GM12872 (cell line): Measurements from ENCODE around the gene SIX6.

Source experiments
- TF ChIP-seq, protein P1 (sequence below): IDR thresholded peaks from 3 replicates; pipeline ENCODE4 v1.5.1; 2011; ENCODE audit warnings: low read depth, mild to moderate bottlenecking, low read length, moderate library complexity; ENCODE audit not compliant: insufficient read depth

SIX6 gene

DNA sequence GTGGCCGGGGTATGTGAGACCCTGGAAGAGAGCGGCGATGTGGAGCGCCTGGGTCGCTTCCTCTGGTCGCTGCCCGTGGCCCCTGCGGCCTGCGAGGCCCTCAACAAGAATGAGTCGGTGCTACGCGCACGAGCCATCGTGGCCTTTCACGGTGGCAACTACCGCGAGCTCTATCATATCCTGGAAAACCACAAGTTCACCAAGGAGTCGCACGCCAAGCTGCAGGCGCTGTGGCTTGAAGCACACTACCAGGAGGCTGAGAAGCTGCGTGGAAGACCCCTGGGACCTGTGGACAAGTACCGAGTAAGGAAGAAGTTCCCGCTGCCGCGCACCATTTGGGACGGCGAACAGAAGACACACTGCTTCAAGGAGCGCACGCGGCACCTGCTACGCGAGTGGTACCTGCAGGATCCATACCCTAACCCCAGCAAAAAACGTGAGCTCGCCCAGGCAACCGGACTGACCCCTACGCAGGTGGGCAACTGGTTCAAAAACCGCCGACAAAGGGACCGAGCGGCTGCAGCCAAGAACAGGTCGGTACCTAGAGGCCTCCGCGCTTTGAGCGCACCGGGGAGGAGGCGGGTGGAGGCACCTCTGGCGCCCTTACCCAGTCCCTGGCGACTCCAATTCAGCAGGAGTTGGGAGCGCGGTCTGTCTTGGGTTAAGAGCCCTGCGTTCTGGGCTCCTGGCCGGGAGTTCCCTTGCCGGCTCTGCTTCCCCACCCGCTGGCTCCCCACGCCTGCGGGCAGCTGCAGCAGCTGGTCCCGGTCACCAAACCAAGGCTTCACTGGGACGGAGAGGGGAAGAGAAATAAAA lies 700 bp downstream of the SIX6 start:
- TF ChIP-seq, protein P1, sequence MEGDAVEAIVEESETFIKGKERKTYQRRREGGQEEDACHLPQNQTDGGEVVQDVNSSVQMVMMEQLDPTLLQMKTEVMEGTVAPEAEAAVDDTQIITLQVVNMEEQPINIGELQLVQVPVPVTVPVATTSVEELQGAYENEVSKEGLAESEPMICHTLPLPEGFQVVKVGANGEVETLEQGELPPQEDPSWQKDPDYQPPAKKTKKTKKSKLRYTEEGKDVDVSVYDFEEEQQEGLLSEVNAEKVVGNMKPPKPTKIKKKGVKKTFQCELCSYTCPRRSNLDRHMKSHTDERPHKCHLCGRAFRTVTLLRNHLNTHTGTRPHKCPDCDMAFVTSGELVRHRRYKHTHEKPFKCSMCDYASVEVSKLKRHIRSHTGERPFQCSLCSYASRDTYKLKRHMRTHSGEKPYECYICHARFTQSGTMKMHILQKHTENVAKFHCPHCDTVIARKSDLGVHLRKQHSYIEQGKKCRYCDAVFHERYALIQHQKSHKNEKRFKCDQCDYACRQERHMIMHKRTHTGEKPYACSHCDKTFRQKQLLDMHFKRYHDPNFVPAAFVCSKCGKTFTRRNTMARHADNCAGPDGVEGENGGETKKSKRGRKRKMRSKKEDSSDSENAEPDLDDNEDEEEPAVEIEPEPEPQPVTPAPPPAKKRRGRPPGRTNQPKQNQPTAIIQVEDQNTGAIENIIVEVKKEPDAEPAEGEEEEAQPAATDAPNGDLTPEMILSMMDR = no peak

DNA sequence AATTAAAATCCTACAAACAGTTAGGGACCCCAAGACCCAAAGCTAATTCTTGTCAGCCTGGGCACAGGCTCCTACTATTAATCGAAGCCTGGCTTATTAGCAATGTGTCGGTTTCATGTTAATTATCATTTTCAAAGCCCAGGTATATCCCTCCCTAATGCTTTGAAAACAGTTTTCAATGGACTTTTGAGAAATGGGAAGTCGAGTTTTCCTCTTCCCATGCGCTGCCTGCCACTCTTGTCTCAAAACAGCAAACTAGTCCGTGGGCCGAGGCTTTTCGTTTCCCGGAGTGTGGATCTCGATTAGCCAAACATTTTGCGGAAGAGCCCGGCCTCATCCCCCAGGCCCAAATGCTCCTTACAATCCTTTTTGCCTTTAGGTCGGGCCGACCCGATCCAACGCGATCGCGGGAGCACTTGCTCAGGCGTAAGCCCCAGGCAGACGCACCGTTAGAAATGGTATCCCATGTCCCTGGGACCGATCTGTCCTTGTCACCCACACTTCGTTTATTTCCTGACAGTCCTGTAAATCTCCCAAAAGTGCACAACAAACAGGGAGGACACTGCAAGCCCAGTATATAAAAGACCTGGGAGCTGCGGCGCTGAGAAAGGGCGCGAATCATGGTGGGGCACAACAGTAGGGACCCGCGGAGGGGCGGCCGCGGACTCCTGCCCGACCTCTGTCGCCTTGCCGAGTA lies 1.5 kb downstream of the SIX6 start:
- TF ChIP-seq, protein P1 = no peak

DNA sequence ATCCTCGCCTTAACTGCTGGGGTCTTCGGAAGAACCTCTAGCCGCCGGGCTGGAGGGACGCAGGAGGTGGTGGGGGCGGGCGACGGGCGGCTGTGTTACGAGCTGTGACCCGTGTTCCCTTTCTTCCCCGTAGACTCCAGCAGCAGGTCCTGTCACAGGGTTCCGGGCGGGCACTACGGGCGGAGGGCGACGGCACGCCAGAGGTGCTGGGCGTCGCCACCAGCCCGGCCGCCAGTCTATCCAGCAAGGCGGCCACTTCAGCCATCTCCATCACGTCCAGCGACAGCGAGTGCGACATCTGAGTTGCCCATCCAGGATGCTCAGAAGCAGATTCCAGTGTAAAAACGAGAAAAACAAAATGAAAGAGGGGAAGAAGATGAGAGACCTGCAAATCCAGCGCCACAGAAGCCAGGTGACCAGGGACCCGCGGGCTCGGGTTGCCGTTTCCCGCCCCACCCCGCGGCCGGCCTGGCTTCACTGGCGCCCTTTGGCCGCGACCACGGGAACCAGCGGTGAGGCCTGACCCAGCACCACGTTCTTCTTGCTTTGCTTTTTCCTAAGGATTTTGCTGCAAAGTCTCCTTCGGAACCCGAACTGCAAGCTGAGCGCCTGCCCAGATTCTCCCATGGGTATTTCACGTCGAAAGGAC lies 2.1 kb downstream of the SIX6 start:
- TF ChIP-seq, protein P1 = no peak

DNA sequence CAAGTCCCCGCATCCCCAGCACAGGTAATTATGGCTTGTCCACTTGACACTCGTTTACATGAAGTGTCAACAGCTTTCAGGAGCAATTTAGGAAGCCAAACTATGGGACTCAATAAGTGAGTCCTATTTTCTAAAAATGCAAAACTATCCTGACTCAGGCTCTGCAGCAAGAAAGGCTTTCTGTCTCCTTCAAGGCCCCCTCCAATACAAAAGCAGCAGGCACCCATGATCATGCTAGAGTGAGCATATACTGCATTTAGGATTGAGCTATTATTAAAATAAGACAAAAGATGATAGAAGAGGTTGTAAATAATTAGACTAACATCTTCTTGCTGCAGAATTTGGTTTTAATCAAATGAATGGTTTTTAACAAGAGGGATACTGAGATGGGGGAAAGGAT lies 3.2 kb downstream of the SIX6 start:
- TF ChIP-seq, protein P1 = no peak

DNA sequence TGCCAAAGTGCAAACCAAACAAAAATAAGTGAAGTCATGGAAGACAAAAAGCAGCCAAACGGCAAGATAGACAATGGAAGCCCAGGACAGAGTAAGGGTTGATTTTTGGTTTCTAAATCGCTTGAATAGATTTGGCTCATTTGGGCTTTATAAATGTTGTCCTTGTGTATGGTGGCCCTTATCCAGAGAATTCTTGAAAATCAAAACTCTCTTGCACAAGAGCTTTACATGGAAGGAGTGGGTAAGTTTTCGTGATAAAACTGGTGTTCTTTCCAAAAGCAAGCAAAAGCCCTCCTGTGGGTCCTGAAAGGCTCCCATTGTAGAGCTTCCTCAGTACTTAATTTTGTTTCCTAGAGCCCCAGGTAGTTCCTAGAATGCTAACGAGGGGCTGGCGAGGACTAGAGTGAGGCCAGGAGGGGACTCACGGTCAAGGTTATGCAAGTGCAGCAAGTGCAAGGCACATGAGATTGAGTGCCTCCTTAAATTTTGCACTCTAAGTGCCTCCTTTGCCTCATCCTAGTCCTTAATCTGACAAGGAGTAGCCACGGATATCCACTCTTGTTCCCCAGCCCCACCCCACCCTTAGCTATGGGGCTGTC lies 4.1 kb downstream of the SIX6 start:
- TF ChIP-seq, protein P1 = no peak

DNA sequence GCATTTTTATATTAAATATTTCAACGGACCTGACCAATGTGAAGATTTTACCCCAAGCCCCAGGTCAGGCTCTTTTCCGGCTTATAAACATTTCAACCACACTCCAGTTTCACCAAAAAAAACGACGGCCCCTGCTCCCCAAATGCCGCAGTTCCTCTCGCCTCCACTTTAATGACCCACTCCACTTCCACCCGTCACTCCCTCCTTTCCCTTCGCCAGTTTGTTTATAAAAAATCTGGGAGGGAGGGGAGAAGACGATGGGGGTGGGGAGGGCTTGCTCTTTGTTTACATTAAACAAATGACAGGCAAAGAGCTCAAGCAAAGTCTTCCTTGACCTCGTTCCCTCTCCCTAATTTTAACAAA lies 5.4 kb downstream of the SIX6 start:
- TF ChIP-seq, protein P1 = no peak
